Neutrophil (primary cell): ENCODE measurements around the gene TPSB2.

Experiments
- H3K27ac ChIP-seq: fragments of 200-600 bp; sonication (generic); 2 replicates; pipeline ENCODE4 v1.5.1; 2016; ENCODE audit warnings: mild to moderate bottlenecking, moderate library complexity
- H3K27me3 ChIP-seq: fragments of 200-600 bp; sonication (generic); 2 replicates; pipeline ENCODE4 v1.6.0; 2016; ENCODE audit warnings: mild to moderate bottlenecking
- H3K36me3 ChIP-seq: fragments of 200-600 bp; sonication (generic); 2 replicates; pipeline ENCODE4 v1.5.1; 2017
- H3K4me1 ChIP-seq, 2 experiments: fragments of 200-600 bp in 1 of 2; sonication (generic) in 1 of 2; 1 replicate in 1 of 2; 2 replicates in 1 of 2; pipeline versions ENCODE4 v1.5.1 to v1.6.1; 2013 to 2016; ENCODE audit warnings: low read depth in 1 of 2, low read length in 1 of 2, mild to moderate bottlenecking in 1 of 2, moderate library complexity in 1 of 2; ENCODE audit not compliant: control insufficient read depth in 1 of 2, insufficient read depth in 1 of 2
- H3K4me3 ChIP-seq, 2 experiments: fragments of 200-600 bp in 1 of 2; sonication (generic) in 1 of 2; 1 replicate in 1 of 2; 2 replicates in 1 of 2; pipeline ENCODE4 v1.5.1; 2013 to 2016; ENCODE audit warnings: low read depth in 1 of 2, low read length in 1 of 2, mild to moderate bottlenecking in 1 of 2, moderate library complexity in 1 of 2
- H3K9me3 ChIP-seq: fragments of 200-600 bp; sonication (generic); 2 replicates; pipeline ENCODE4 v1.5.1; 2016
- CTCF ChIP-seq: fragments of 200-600 bp; sonication (generic); IDR thresholded peaks from 2 replicates; pipeline ENCODE4 v1.5.1; 2016; ENCODE audit warnings: antibody characterized with exemption

Gene TPSB2

DNA sequence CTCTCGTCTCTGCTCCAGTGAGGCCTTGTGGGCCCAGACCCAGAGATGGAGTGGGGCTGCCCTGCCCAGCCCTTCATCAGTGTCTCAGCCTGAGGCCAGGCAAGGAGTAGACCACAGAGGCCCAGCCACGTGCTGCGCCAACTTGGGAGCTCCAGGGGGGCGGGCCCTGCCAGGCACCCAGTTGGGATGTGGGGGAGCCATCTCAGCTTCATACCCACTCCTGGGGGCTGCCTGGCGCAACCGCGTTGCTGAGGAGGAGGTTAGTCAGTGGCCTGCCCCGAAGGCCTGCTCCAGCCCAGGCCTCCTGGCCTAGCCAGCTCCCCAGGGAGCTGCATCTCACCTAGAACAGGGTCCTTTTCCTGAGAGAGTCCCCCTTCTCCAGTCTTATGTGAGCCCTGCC lies 16.8 kb downstream of the TPSB2 start:
- Histone ChIP-seq H3K9me3 (no peaks in the 10 kb centered on the region), H3K27ac (no peak overlapping the region), H3K4me1 (no peaks in the 10 kb centered on the region), H3K36me3 (no peaks in the 10 kb centered on the region), H3K27me3 (no peaks in the 10 kb centered on the region), H3K4me3 (no peak overlapping the region)
- no peak for TF ChIP-seq CTCF

- Histone ChIP-seq H3K9me3 (no peaks in the 10 kb centered on the region), H3K27me3 (no peaks in the 10 kb centered on the region), H3K27ac (no peak overlapping the region), H3K4me3 (no peak overlapping the region), H3K36me3 (no peaks in the 10 kb centered on the region), H3K4me1 (no peaks in the 10 kb centered on the region)
- no peak for TF ChIP-seq CTCF
Measured at GRCh38 chr16:1212616-1213194, 17.3 kb downstream of the TPSB2 start.

DNA sequence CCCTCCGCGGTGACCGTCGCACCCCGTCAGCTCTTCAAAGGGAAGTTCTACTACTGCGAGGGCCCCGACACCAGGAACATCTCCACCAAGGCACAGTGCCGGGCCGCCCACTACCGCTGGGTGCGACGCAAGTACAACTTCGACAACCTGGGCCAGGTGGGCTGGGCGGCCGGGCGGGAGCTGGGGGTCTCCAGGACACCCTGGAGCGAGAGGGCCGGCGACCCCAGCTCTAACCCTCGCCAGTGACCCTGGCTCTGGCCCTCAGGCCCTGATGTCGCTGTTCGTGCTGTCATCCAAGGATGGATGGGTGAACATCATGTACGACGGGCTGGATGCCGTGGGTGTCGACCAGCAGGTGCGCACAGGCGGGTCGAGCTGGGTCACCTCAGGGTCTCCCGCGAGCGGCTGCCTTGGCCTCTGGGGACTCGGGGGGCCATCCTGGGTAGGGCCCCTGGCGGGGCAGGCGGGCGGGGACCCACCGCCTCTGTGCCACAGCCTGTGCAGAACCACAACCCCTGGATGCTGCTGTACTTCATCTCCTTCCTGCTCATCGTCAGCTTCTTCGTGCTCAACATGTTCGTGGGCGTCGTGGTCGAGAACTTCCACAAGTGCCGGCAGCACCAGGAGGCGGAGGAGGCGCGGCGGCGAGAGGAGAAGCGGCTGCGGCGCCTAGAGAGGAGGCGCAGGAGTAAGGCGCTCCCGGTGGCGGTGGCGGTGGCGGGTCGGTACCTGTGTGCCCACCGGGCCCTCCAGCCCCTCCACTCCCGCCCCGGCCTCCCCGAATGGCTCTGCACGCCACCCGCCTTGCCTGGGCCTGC lies 18.3 kb downstream of the TPSB2 start:
- Histone ChIP-seq H3K9me3 (no peaks in the 10 kb centered on the region), H3K36me3 (no peaks in the 10 kb centered on the region)

GRCh38 chr16:1210461-1210860 lies 19.5 kb downstream of the TPSB2 start:
- TF ChIP-seq CTCF: no peak
- H3K27ac ChIP-seq: no peak overlapping the region
- H3K4me3 ChIP-seq: no peak overlapping the region
- no peaks in the 10 kb centered on the region for H3K27me3 ChIP-seq
- H3K9me3 ChIP-seq: no peaks in the 10 kb centered on the region
- H3K4me1 ChIP-seq: no peaks in the 10 kb centered on the region
- no peaks in the 10 kb centered on the region for H3K36me3 ChIP-seq

More for the DNA sequence above, 18.3 kb downstream of the TPSB2 start:
- Histone ChIP-seq H3K4me1 (no peaks in the 10 kb centered on the region), H3K27me3 (no peaks in the 10 kb centered on the region), H3K4me3 (no peak overlapping the region), H3K27ac (no peak overlapping the region)
- TF ChIP-seq CTCF: no peak

DNA sequence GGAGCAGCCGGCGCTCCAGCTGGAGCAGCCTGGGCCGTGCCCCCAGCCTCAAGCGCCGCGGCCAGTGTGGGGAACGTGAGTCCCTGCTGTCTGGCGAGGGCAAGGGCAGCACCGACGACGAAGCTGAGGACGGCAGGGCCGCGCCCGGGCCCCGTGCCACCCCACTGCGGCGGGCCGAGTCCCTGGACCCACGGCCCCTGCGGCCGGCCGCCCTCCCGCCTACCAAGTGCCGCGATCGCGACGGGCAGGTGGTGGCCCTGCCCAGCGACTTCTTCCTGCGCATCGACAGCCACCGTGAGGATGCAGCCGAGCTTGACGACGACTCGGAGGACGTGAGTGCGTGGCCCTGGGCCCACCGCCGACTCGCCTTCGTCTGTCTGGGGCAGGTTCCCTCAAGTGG lies 20.9 kb downstream of the TPSB2 start:
- TF ChIP-seq CTCF: no peak
- H3K4me3 ChIP-seq: no peak overlapping the region
- H3K9me3 ChIP-seq: no peaks in the 10 kb centered on the region
- no peaks in the 10 kb centered on the region for H3K36me3 ChIP-seq
- no peak overlapping the region for H3K27ac ChIP-seq
- no peaks in the 10 kb centered on the region for H3K27me3 ChIP-seq
- H3K4me1 ChIP-seq: no peaks in the 10 kb centered on the region
